GM12872 (cell line): ENCODE data around the gene HUNK.

ENCODE experiments used
- CTCF ChIP-seq: IDR thresholded peaks from 3 replicates; pipeline ENCODE4 v1.5.1; 2011; ENCODE audit warnings: low read depth, mild to moderate bottlenecking, low read length, moderate library complexity; ENCODE audit not compliant: insufficient read depth

The HUNK gene

GRCh38 chr21:31993826-31994825 lies 121.3 kb downstream of the HUNK start:
- TF ChIP-seq CTCF, result no peak

- TF ChIP-seq CTCF, result no peak
These were observed 124.4 kb downstream of the HUNK start for GRCh38 chr21:31997191-31997590.

- no peak for TF ChIP-seq CTCF
These were observed 127.1 kb downstream of the HUNK start for GRCh38 chr21:31999810-32000468.

GRCh38 chr21:32001390-32001789 lies 128.6 kb downstream of the HUNK start:
- no peak for TF ChIP-seq CTCF

- TF ChIP-seq CTCF, result no peak
These were observed 130.6 kb downstream of the HUNK start for GRCh38 chr21:32003411-32003810.

GRCh38 chr21:32004291-32004690 lies 131.5 kb downstream of the HUNK start:
- no peak for TF ChIP-seq CTCF

- TF ChIP-seq CTCF, result no peak
These were observed 134.6 kb downstream of the HUNK start for GRCh38 chr21:32007456-32007855.
